ENCODE measurements around the gene GFRA4. TPM values are rescaled to one million over a fixed set of nuclear protein-coding genes. Genes with fewer than 3 reads are reported as not detected.

GFRA4 gene
- polyA plus RNA-seq, 1 of the 3 experiments (the other 2 are of a cell fraction): not detected

DNA sequence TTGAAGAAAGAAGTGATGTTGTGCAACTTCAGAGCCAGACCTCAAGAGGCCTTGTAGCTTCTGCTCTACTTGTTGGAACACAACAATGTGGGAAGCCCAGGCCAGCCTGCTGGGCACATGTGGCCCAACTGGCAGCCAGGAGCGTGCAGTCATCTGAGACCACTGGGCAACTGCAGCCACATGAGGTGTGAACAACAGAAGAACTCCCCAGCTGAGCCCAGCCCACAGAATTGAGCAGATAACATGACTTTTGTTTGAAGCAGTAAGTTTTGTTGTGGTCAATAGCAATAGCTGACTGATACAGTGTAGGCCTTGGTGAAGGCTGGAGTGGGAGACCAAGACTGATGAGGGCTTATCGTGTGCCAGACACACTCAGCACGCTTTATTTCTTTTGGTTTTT lies 27.2 kb upstream of the GFRA4 start (continued):
- TF ChIP-seq, protein P1, sequence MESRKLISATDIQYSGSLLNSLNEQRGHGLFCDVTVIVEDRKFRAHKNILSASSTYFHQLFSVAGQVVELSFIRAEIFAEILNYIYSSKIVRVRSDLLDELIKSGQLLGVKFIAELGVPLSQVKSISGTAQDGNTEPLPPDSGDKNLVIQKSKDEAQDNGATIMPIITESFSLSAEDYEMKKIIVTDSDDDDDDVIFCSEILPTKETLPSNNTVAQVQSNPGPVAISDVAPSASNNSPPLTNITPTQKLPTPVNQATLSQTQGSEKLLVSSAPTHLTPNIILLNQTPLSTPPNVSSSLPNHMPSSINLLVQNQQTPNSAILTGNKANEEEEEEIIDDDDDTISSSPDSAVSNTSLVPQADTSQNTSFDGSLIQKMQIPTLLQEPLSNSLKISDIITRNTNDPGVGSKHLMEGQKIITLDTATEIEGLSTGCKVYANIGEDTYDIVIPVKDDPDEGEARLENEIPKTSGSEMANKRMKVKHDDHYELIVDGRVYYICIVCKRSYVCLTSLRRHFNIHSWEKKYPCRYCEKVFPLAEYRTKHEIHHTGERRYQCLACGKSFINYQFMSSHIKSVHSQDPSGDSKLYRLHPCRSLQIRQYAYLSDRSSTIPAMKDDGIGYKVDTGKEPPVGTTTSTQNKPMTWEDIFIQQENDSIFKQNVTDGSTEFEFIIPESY (IDR thresholded peaks at IDR 0.05; ENCODE audit: borderline replicate concordance, low read depth): no peak
- no peak for TF ChIP-seq SIN3A (IDR thresholded peaks at IDR 0.05; ENCODE audit: borderline replicate concordance, low read depth, low read length)
- no peak for TF ChIP-seq CHD2 (IDR thresholded peaks at IDR 0.05; ENCODE audit: low read length, partially characterized antibody)
- no peak for TF ChIP-seq TEAD4 (IDR thresholded peaks at IDR 0.05; ENCODE audit: borderline replicate concordance, insufficient read depth)
- TF ChIP-seq NFIC (IDR thresholded peaks at IDR 0.05; ENCODE audit: borderline replicate concordance): no peak

DNA sequence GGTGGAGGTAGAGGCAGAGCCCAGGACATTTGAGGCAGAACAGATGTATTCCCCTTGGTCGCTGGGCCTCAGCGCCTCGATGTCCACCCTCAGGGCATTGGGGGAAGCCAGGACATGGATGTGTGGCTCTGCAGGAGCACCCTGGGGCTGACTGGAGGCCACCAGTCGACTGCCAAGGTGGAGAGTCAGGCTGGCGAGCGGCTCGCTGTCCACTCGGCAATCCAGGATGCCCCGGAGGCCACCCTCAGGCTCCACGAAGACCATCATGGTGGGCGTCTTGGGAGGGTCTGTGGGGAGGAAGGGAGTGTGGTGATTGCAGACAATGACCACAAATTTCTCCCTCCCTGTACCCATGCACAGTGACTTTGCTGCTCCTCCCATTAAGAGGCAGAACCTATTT lies 26.8 kb upstream of the GFRA4 start:
- Histone ChIP-seq H3F3A (replicated peaks; ENCODE audit: insufficient read depth) (no peaks in the 10 kb centered on the region), H3K4me2 (no peak overlapping the region), H3K36me3 (replicated peaks in 1 of 2; ENCODE audit: control insufficient read depth in 1 of 2, insufficient read depth in 2 of 2, low read length in 1 of 2) (no peaks in the 10 kb centered on the region), H4K20me1 (ENCODE audit: insufficient read depth) (no peaks in the 10 kb centered on the region), H3K79me2 (ENCODE audit: insufficient read depth) (no peaks in the 10 kb centered on the region), H2AFZ (ENCODE audit: low read depth) (no peak overlapping the region), H3K9ac (no peak overlapping the region), H3K27ac (ENCODE audit: low read depth in 2 of 2, low read length in 1 of 2) (no peak overlapping the region), H3K4me1 (ENCODE audit: control insufficient read depth in 1 of 2, insufficient read depth in 2 of 2, low read depth in 1 of 2, low read length in 1 of 2) (no peaks in the 10 kb centered on the region), H3K9me2 (no peaks in the 10 kb centered on the region), H3K4me3 (ENCODE audit: low read depth in 2 of 2, low read length in 1 of 2) (no peak overlapping the region), H3K27me3 (ENCODE audit: insufficient read depth) (no peaks in the 10 kb centered on the region), H3K9me3 (no peaks in the 10 kb centered on the region)
- ChIA-PET CTCF (interaction anchor here (1.2 to 6.1 kb wide), 3 partner anchors 13 to 21 kb away, joined by 3 to 49 read pairs (median 42); no protein-coding TSS in a partner anchor), POLR2A (no interaction called here)
- no peak for DNase-seq
- no peak for TF ChIP-seq RCOR1 (IDR thresholded peaks at IDR 0.05; ENCODE audit: low read length)
- no peak for TF ChIP-seq TAF1 (IDR thresholded peaks at IDR 0.05; ENCODE audit: borderline replicate concordance, low read depth, low read length)
- TF ChIP-seq, protein P2, sequence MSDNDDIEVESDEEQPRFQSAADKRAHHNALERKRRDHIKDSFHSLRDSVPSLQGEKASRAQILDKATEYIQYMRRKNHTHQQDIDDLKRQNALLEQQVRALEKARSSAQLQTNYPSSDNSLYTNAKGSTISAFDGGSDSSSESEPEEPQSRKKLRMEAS (IDR thresholded peaks at IDR 0.05; ENCODE audit: low read depth): no peak
- no peak for TF ChIP-seq FOXJ3 (CRISPR knock-in tag; IDR thresholded peaks at IDR 0.05)
- TF ChIP-seq FOXM1 (IDR thresholded peaks at IDR 0.05; ENCODE audit: low read depth): no peak
- TF ChIP-seq, protein P3, sequence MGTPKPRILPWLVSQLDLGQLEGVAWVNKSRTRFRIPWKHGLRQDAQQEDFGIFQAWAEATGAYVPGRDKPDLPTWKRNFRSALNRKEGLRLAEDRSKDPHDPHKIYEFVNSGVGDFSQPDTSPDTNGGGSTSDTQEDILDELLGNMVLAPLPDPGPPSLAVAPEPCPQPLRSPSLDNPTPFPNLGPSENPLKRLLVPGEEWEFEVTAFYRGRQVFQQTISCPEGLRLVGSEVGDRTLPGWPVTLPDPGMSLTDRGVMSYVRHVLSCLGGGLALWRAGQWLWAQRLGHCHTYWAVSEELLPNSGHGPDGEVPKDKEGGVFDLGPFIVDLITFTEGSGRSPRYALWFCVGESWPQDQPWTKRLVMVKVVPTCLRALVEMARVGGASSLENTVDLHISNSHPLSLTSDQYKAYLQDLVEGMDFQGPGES (IDR thresholded peaks at IDR 0.05; ENCODE audit: low read depth, low read length): no peak
- no peak for TF ChIP-seq EZH2phosphoT487 (IDR thresholded peaks at IDR 0.05; ENCODE audit: borderline replicate concordance, low read depth)
- no peak for TF ChIP-seq GABPA (IDR thresholded peaks at IDR 0.05; ENCODE audit: low read depth)
- no peak for TF ChIP-seq YY1 (IDR thresholded peaks at IDR 0.05; ENCODE audit: low read depth)
- TF ChIP-seq NRF1 (IDR thresholded peaks at IDR 0.05; ENCODE audit: low read depth, low read length): no peak
- no peak for TF ChIP-seq RAD21 (IDR thresholded peaks at IDR 0.05; ENCODE audit: low read length)
- TF ChIP-seq RXRA (IDR thresholded peaks at IDR 0.05; ENCODE audit: borderline replicate concordance, low read depth): no peak
- TF ChIP-seq, protein P4, sequence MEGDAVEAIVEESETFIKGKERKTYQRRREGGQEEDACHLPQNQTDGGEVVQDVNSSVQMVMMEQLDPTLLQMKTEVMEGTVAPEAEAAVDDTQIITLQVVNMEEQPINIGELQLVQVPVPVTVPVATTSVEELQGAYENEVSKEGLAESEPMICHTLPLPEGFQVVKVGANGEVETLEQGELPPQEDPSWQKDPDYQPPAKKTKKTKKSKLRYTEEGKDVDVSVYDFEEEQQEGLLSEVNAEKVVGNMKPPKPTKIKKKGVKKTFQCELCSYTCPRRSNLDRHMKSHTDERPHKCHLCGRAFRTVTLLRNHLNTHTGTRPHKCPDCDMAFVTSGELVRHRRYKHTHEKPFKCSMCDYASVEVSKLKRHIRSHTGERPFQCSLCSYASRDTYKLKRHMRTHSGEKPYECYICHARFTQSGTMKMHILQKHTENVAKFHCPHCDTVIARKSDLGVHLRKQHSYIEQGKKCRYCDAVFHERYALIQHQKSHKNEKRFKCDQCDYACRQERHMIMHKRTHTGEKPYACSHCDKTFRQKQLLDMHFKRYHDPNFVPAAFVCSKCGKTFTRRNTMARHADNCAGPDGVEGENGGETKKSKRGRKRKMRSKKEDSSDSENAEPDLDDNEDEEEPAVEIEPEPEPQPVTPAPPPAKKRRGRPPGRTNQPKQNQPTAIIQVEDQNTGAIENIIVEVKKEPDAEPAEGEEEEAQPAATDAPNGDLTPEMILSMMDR (IDR thresholded peaks at IDR 0.05): no peak
- TF ChIP-seq GATA2 (CRISPR knock-in tag; IDR thresholded peaks at IDR 0.05): no peak
- TF ChIP-seq, protein P5, sequence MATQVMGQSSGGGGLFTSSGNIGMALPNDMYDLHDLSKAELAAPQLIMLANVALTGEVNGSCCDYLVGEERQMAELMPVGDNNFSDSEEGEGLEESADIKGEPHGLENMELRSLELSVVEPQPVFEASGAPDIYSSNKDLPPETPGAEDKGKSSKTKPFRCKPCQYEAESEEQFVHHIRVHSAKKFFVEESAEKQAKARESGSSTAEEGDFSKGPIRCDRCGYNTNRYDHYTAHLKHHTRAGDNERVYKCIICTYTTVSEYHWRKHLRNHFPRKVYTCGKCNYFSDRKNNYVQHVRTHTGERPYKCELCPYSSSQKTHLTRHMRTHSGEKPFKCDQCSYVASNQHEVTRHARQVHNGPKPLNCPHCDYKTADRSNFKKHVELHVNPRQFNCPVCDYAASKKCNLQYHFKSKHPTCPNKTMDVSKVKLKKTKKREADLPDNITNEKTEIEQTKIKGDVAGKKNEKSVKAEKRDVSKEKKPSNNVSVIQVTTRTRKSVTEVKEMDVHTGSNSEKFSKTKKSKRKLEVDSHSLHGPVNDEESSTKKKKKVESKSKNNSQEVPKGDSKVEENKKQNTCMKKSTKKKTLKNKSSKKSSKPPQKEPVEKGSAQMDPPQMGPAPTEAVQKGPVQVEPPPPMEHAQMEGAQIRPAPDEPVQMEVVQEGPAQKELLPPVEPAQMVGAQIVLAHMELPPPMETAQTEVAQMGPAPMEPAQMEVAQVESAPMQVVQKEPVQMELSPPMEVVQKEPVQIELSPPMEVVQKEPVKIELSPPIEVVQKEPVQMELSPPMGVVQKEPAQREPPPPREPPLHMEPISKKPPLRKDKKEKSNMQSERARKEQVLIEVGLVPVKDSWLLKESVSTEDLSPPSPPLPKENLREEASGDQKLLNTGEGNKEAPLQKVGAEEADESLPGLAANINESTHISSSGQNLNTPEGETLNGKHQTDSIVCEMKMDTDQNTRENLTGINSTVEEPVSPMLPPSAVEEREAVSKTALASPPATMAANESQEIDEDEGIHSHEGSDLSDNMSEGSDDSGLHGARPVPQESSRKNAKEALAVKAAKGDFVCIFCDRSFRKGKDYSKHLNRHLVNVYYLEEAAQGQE (IDR thresholded peaks at IDR 0.05; ENCODE audit: low read depth, low read length): no peak
- no peak for TF ChIP-seq MXI1 (IDR thresholded peaks at IDR 0.05; ENCODE audit: low read depth, low read length)
- 83% methylated on average over 2 of the region's 11 CpGs for WGBS (ENCODE audit: low lambda C conversion rate)
